Small intestine (tissue), 7 donors: ENCODE data around the gene SEMA6A. TPM values are rescaled to one million over a fixed set of nuclear protein-coding genes. Genes with fewer than 3 reads are reported as not detected.

Experiments used
- DNase-seq, 2 donors: peaks; one replicate each; pipeline versions ENCODE4 v3.0.0 to v3.0.0-alpha.2; 2013
- FAIRE-seq: peaks from 2 replicates; lab custom pipeline; 2012; peaks lifted over from hg19 to GRCh38; lab: Jason Lieb, UNC
- H3K27ac ChIP-seq, 3 donors: one replicate each; pipeline ENCODE4 v1.5.1; 2013; ENCODE audit warnings: low read length in 2 of 3, mild to moderate bottlenecking in 2 of 3, control low read depth in 1 of 3, inconsistent platforms in 1 of 3, low read depth in 1 of 3, moderate library complexity in 1 of 3
- H3K27me3 ChIP-seq, 3 donors: one replicate each; pipeline ENCODE4 v1.6.1; 2013; ENCODE audit warnings: low read length in 3 of 3, inconsistent platforms in 1 of 3; ENCODE audit not compliant: control insufficient read depth in 3 of 3, insufficient read depth in 3 of 3
- H3K36me3 ChIP-seq, 3 donors: one replicate each; pipeline ENCODE4 v1.6.1; 2013; ENCODE audit warnings: low read length in 3 of 3, inconsistent platforms in 1 of 3, low read depth in 1 of 3, mild to moderate bottlenecking in 1 of 3, moderate library complexity in 1 of 3; ENCODE audit not compliant: control insufficient read depth in 3 of 3, insufficient read depth in 2 of 3
- H3K4me1 ChIP-seq, 3 donors: one replicate each; pipeline ENCODE4 v1.6.1; 2013; ENCODE audit warnings: low read length in 2 of 3, inconsistent platforms in 1 of 3, low read depth in 1 of 3, mild to moderate bottlenecking in 1 of 3, moderate library complexity in 1 of 3; ENCODE audit not compliant: control insufficient read depth in 3 of 3, insufficient read depth in 2 of 3
- H3K4me3 ChIP-seq, 3 donors: one replicate each; pipeline ENCODE4 v1.5.1; 2013; ENCODE audit warnings: low read length in 3 of 3, control low read depth in 1 of 3, inconsistent platforms in 1 of 3, low read depth in 1 of 3, mild to moderate bottlenecking in 1 of 3, moderate library complexity in 1 of 3
- H3K9me3 ChIP-seq, 2 donors: one replicate each; pipeline ENCODE4 v1.6.1; 2013; ENCODE audit warnings: low read depth in 1 of 2, low read length in 1 of 2; ENCODE audit not compliant: control insufficient read depth in 2 of 2, insufficient read depth in 1 of 2
- WGBS, 3 donors: extraction: QIAGEN DNeasy Blood & Tissue Kit; methylation state at CpG; one replicate each; pipeline ENCODE4 v1.1.7; 2013; 5-methylcytosine and 5-hydroxymethylcytosine counted together
- polyA plus RNA-seq, 4 donors: library from polyadenylated mRNA; stranded (reverse) in 3 of 4; unstranded in 1 of 4; fragments of 200-250 nt in 3 of 4; fragments of 120-200 nt in 1 of 4; gene quantifications; one replicate each; pipeline versions ENCODE4 v1.2.1 to v1.2.3, GENCODE V29; 2013
- donor health status: healthy with polysubstance abuse.
- donor health status: control.
- donor health status: control.
- donor health status: Bipolar disorder and iron deficiency.
- donor health status: healthy.

SEMA6A gene
- polyA plus RNA-seq, 4 donors = 12.9 to 68.5 (median 13.4) TPM

DNA sequence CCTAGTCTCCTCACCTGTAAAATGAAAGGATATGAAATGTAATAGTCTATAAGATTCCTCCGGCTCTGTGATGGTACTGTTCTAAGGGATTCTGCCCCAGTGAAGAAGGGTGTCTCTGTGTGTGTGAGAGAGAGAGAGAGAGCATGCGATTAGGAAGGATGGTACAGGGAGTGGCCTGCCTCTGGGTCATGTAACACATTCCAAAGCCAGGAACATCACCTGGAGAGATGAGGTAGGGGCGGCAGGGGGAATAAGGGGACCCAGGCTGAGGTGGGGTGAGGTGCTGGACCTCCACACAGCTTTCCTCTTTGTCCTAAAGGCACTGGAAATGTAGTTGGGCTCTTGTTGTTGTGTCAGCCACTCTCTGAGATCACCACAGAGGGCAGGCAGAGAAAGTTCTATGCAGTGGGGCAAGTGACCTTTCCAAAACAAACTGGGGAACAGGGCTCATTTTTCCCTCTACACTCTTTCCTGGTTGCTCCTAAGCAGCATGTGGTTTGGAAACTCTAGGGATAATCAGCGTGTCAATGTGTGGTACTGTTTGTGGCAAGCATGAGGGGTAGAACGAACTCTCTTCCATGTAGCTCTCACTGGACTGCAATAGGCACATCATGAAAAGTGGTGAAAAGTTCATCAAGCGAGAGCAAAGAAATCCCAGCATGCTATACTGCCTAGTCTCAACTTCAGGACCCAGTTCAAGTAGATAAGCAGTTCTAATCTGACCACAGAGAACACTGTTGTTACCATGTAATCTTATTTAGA is 65.0 kb downstream of the SEMA6A start:
- no peak for FAIRE-seq
- WGBS, 3 donors = 81 to 88% (median 83%) methylated on average over 6 of the region's 6 CpGs

DNA sequence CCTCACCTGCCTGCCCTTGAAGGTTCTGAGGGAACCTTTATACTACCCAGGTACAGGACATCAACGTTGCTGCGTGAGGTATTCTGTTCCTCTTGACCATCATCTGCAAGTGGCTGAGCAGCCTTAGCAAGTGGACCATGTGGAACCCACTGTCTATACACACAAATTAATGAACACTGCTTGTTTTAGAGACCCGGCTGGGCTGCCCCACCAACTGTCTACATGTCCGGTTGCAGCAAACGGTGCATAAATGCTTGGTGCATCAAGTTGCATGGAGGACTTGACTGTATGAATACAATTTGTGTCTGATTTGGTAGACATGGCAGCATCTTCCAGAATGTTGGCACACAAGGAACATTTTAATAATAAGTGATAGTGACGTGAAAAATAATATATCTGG is 65.8 kb downstream of the SEMA6A start:
- Histone ChIP-seq H3K27me3 (no peaks in the 10 kb centered on the region), H3K4me3 (no peak overlapping the region), H3K27ac (no peak overlapping the region), H3K4me1 (peaks cover 0 to 16% (median 2%) of the 10 kb centered on the region in 3 donors), H3K9me3 (peaks cover 0 to 3% of the 10 kb centered on the region in 2 donors), H3K36me3 (peaks cover 0 to 8% (median 2%) of the 10 kb centered on the region in 3 donors)
- DNase-seq (no peak), FAIRE-seq (no peak)
- WGBS, 3 donors = 87 to 95% (median 88%) methylated on average over 6 of the region's 6 CpGs

More for the DNA sequence above, 65.0 kb downstream of the SEMA6A start:
- Histone ChIP-seq H3K4me3 (no peak overlapping the region), H3K36me3 (peaks cover 0 to 5% (median 0%) of the 10 kb centered on the region in 3 donors), H3K4me1 (peaks cover 0 to 20% (median 2%) of the 10 kb centered on the region in 3 donors), H3K9me3 (peaks cover 0 to 3% of the 10 kb centered on the region in 2 donors), H3K27ac (no peak overlapping the region), H3K27me3 (no peaks in the 10 kb centered on the region)
- no peak for DNase-seq

DNA sequence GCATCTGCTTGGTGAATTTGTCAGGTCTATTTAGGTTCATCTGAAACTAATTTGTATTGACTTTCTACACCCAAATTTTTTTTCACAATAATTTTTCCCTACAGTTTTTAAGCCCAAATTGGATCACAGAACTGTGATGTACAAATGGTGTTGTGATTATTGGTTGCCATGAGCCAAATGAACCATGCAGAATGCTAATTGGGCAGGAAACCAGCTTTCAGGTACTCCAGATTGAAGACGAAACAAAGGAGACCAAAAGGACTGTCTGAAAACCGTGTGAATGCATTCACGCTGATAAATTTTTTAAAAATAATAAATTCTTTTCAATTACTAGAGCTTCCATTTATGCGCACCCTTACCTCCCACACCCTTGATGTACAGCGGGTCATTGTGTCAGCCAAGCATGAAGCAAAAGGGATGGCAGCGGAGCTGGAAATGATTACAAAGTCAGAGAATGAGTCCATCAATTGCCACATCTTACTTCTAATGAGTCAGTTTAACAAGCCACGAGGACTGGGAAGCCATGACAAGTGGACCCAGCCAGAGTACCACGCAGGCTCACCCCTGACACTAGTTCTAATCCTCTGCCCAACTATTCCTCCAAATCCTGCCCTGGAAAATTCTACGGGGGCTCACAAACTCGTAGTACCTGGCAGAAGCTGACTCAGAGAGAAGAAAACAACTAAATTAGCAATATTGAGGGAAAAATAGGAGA is 66.5 kb downstream of the SEMA6A start:
- no peaks in the 10 kb centered on the region for H3K9me3 ChIP-seq
- 92 to 93% (median 92%) methylated on average over 10 of the region's 10 CpGs for WGBS, 3 donors
- no peak for FAIRE-seq
- no peak overlapping the region for H3K4me3 ChIP-seq
- H3K36me3 ChIP-seq = peaks cover 0 to 9% (median 2%) of the 10 kb centered on the region in 3 donors
- H3K4me1 ChIP-seq = peaks cover 0 to 16% (median 2%) of the 10 kb centered on the region in 3 donors
- DNase-seq = no peak
- H3K27ac ChIP-seq = no peak overlapping the region
- H3K27me3 ChIP-seq = no peaks in the 10 kb centered on the region

DNA sequence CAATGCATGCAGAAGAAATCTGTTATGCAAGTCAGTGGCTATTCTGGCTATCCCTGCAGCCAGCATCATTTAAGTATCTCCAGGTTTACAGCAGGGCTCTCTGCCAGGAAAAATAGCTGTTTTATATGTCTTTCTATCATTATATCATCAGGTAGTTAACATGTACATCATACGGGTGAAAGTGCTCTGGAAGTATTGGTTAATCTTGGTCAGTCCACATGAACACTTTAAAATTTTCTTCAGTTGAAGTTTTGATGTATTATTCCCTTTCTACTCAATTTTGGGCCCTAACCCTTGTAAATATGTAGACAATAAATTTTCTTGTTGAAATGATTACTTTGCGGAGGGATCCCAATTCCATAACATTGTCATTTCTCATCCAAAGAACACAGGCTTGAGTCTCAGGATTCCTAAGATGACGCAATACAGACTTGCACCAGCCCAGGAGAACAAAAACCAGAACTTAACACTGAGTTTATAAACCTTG is 67.5 kb downstream of the SEMA6A start:
- DNase-seq = no peak
- no peak for FAIRE-seq
- peaks cover 0 to 16% (median 2%) of the 10 kb centered on the region in 3 donors for H3K4me1 ChIP-seq

DNA sequence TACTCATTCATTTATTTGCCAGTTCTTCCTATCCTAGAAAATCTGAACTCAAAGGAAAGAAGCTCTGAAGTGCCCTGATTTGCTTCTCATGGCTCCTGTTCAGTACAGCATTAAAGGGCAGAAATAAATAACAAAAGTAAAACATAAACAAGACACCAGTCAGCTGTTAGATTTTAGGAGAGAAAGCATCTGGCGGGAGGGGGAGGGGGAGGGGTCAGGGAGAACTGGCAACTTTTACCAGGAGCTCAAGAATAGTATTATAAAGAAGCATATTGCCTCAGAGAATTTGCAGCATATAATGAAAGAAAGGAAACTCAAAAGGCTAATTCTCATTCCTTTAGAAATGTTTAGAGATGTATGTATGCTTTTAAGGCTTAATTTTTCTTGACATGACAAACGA is 68.1 kb downstream of the SEMA6A start:
- Histone ChIP-seq H3K9me3 (no peaks in the 10 kb centered on the region), H3K27ac (no peak overlapping the region), H3K36me3 (peaks cover 0 to 17% (median 2%) of the 10 kb centered on the region in 3 donors), H3K4me3 (no peak overlapping the region), H3K4me1 (peaks cover 0 to 16% (median 2%) of the 10 kb centered on the region in 3 donors), H3K27me3 (no peaks in the 10 kb centered on the region)
- 55 to 79% (median 63%) methylated on average over 2 of the region's 2 CpGs for WGBS, 3 donors
- FAIRE-seq (no peak), DNase-seq (no peak)

More for the DNA sequence above, 67.5 kb downstream of the SEMA6A start:
- no peaks in the 10 kb centered on the region for H3K27me3 ChIP-seq
- H3K9me3 ChIP-seq = no peaks in the 10 kb centered on the region
- H3K36me3 ChIP-seq = peaks cover 0 to 13% (median 2%) of the 10 kb centered on the region in 3 donors
- H3K27ac ChIP-seq = no peak overlapping the region
- WGBS, 3 donors = 42 to 55% (median 52%) methylated on average over 3 of the region's 3 CpGs
- H3K4me3 ChIP-seq = no peak overlapping the region

DNA sequence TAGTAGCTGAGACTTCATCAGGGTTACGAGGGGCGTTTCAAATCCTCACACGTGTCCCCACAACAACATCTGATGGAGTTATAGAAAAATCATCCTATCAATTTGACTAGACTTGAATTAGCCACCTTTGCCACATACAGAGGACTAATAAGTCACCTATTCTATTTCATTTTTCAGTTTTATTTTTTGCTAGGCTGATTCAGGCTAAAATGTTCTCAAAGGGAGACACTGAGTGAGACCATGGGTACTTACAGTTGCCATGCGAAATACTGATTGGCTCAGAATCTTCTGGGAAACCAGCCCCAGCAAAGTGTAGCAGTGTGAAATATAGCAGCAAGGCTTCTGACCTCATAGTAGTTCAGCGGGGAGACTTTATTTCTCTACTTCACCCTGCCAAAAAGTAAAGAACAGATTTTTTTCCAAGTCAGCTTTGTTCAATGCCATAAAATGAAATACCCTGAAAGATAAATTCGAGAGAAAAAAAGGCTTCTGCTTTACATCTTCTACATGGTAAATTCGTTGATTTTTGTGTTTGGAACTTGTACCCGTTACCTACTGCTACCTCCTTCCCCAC is 69.9 kb downstream of the SEMA6A start:
- no peak overlapping the region for H3K27ac ChIP-seq
- WGBS, 3 donors = 88 to 91% (median 89%) methylated on average over 8 of the region's 8 CpGs
- FAIRE-seq = no peak

DNA sequence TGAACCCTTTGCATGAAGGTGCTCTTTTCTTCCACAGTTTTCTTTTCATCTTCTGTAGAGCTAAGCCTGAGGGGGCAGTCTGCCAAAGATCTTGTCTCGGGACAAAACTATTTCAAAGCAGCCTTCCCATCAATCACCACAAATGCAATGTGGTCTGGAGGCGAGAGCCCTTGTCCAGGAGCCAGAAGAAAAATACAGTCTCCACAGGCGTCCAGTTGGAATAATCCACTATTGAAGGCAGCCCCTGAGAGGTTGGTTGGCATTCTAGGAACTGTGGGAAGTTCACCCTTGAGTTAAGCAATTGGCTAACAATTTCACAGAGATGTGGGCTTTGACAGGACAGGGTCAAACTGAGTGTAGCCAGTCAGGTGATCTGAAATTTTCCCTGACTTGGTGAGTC is 72.0 kb downstream of the SEMA6A start:
- no peak for FAIRE-seq
- Histone ChIP-seq H3K9me3 (no peaks in the 10 kb centered on the region), H3K4me3 (no peak overlapping the region), H3K4me1 (peaks cover 0 to 9% (median 2%) of the 10 kb centered on the region in 3 donors), H3K27ac (no peak overlapping the region), H3K36me3 (peaks cover 0 to 20% (median 2%) of the 10 kb centered on the region in 3 donors), H3K27me3 (no peaks in the 10 kb centered on the region)
- WGBS, 3 donors = 59 to 85% (median 81%) methylated on average over 3 of the region's 3 CpGs
- no peak for DNase-seq

More for the DNA sequence above, 69.9 kb downstream of the SEMA6A start:
- Histone ChIP-seq H3K36me3 (peaks cover 0 to 23% (median 2%) of the 10 kb centered on the region in 3 donors), H3K4me1 (peaks cover 0 to 3% (median 2%) of the 10 kb centered on the region in 3 donors), H3K27me3 (no peaks in the 10 kb centered on the region), H3K9me3 (no peaks in the 10 kb centered on the region), H3K4me3 (no peak overlapping the region)
- DNase-seq = no peak

DNA sequence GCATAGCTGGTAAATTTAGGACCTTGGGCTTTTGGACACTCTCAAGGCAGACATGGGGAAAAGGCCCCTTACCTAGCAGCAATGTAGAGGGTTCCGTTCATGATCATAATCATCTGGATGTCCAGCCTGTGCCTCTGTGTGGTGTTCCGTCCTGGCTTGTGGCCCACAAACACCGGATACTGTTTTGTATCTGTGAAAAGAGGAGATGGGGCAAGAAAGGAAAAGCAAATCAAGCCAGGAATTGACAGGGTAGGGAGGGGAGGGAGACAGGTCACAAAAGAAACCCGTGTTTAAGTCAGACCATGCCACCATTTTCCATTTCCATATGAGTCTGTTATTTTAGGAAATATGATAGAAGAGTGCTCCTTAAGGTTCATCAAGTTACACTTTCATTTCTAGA is 72.5 kb downstream of the SEMA6A start:
- peaks cover 0 to 9% (median 2%) of the 10 kb centered on the region in 3 donors for H3K4me1 ChIP-seq
- no peak for DNase-seq
- WGBS, 3 donors = 77 to 93% (median 86%) methylated on average over 4 of the region's 4 CpGs
- no peaks in the 10 kb centered on the region for H3K9me3 ChIP-seq
- H3K4me3 ChIP-seq = no peak overlapping the region
- H3K36me3 ChIP-seq = peaks cover 0 to 20% (median 2%) of the 10 kb centered on the region in 3 donors
- no peak overlapping the region for H3K27ac ChIP-seq
- H3K27me3 ChIP-seq = no peaks in the 10 kb centered on the region
- FAIRE-seq = no peak
